KOPT-K1 (cell line): ENCODE results near the gene GLDN.

ENCODE experiments used
- H3K27ac ChIP-seq: fragments of 200-600 bp; sonication (generic); 2 replicates; pipeline ENCODE4 v1.5.1; 2016; ENCODE audit warnings: antibody characterized with exemption, mild to moderate bottlenecking, low read depth, low read length; ENCODE audit not compliant: poor library complexity, severe bottlenecking
- H3K36me3 ChIP-seq: fragments of 200-600 bp; sonication (generic); 2 replicates; pipeline ENCODE4 v1.5.1; 2017; ENCODE audit warnings: antibody characterized with exemption, mild to moderate bottlenecking, low read length, moderate library complexity; ENCODE audit not compliant: insufficient read depth
- H3K9me3 ChIP-seq: fragments of 200-600 bp; sonication (generic); 2 replicates; pipeline ENCODE4 v1.5.1; 2017; ENCODE audit warnings: antibody characterized with exemption, low read length, mild to moderate bottlenecking; ENCODE audit not compliant: insufficient read depth, poor library complexity, severe bottlenecking

The GLDN gene

GRCh38 chr15:51365417-51365816, 24.0 kb downstream of the GLDN start:
- no peak overlapping the region for H3K27ac ChIP-seq
- no peaks in the 10 kb centered on the region for H3K9me3 ChIP-seq
- no peaks in the 10 kb centered on the region for H3K36me3 ChIP-seq

GRCh38 chr15:51366071-51366470, 24.6 kb downstream of the GLDN start:
- Histone ChIP-seq H3K27ac (no peak overlapping the region), H3K9me3 (no peaks in the 10 kb centered on the region), H3K36me3 (no peaks in the 10 kb centered on the region)

- Histone ChIP-seq H3K36me3 (no peaks in the 10 kb centered on the region), H3K27ac (no peak overlapping the region), H3K9me3 (no peaks in the 10 kb centered on the region)
Observed at GRCh38 chr15:51366920-51367319, 25.5 kb downstream of the GLDN start.

- Histone ChIP-seq H3K9me3 (no peaks in the 10 kb centered on the region), H3K36me3 (no peaks in the 10 kb centered on the region), H3K27ac (no peak overlapping the region)
Observed at GRCh38 chr15:51367322-51367976, 26.0 kb downstream of the GLDN start.

- Histone ChIP-seq H3K27ac (no peak overlapping the region), H3K9me3 (no peaks in the 10 kb centered on the region), H3K36me3 (no peaks in the 10 kb centered on the region)
Observed at GRCh38 chr15:51368307-51368706, 26.9 kb downstream of the GLDN start.

- Histone ChIP-seq H3K36me3 (no peaks in the 10 kb centered on the region), H3K9me3 (no peaks in the 10 kb centered on the region), H3K27ac (no peak overlapping the region)
Observed at GRCh38 chr15:51368751-51369450, 27.4 kb downstream of the GLDN start.

GRCh38 chr15:51369451-51369761, 28.0 kb downstream of the GLDN start:
- no peak overlapping the region for H3K27ac ChIP-seq
- H3K9me3 ChIP-seq = no peaks in the 10 kb centered on the region
- no peaks in the 10 kb centered on the region for H3K36me3 ChIP-seq

- Histone ChIP-seq H3K27ac (no peak overlapping the region), H3K9me3 (no peaks in the 10 kb centered on the region), H3K36me3 (no peaks in the 10 kb centered on the region)
Observed at GRCh38 chr15:51371266-51371665, 29.8 kb downstream of the GLDN start.

GRCh38 chr15:51374131-51374530, 32.7 kb downstream of the GLDN start:
- Histone ChIP-seq H3K27ac (no peak overlapping the region), H3K36me3 (no peaks in the 10 kb centered on the region), H3K9me3 (no peaks in the 10 kb centered on the region)

- Histone ChIP-seq H3K36me3 (no peaks in the 10 kb centered on the region), H3K27ac (no peak overlapping the region)
Observed at GRCh38 chr15:51375966-51376640, 34.6 kb downstream of the GLDN start.

GRCh38 chr15:51377038-51377786, 35.8 kb downstream of the GLDN start:
- Histone ChIP-seq H3K36me3 (no peaks in the 10 kb centered on the region), H3K9me3 (no peaks in the 10 kb centered on the region), H3K27ac (no peak overlapping the region)

More at GRCh38 chr15:51375966-51376640, 34.6 kb downstream of the GLDN start:
- H3K9me3 ChIP-seq = no peaks in the 10 kb centered on the region

GRCh38 chr15:51378406-51378805, 37.0 kb downstream of the GLDN start:
- H3K27ac ChIP-seq = no peak overlapping the region
- no peaks in the 10 kb centered on the region for H3K36me3 ChIP-seq
- H3K9me3 ChIP-seq = no peaks in the 10 kb centered on the region

GRCh38 chr15:51379390-51379789, 37.9 kb downstream of the GLDN start:
- Histone ChIP-seq H3K9me3 (no peaks in the 10 kb centered on the region), H3K27ac (no peak overlapping the region)

GRCh38 chr15:51380999-51381806, 39.7 kb downstream of the GLDN start:
- no peaks in the 10 kb centered on the region for H3K9me3 ChIP-seq
- no peak overlapping the region for H3K27ac ChIP-seq
- H3K36me3 ChIP-seq = no peaks in the 10 kb centered on the region

More at GRCh38 chr15:51379390-51379789, 37.9 kb downstream of the GLDN start:
- H3K36me3 ChIP-seq = no peaks in the 10 kb centered on the region
